Measurements from ENCODE around the gene RAB23.

RAB23 gene

GRCh38 chr6:57221936-57222742, at the start of gene RAB23:
Gene RAB23 (minus strand): TSS chr6:57222307. CDS start chr6:57210380, 11,927 bp downstream.
- peak; percentile 70 to 74 for DNase-seq (ENCODE audit: low read depth in 2 of 2)

- DNase-seq (ENCODE audit: low read depth in 2 of 2): no peak
These were observed 46.2 kb upstream of the RAB23 start for GRCh38 chr6:57268294-57268640.

DNA sequence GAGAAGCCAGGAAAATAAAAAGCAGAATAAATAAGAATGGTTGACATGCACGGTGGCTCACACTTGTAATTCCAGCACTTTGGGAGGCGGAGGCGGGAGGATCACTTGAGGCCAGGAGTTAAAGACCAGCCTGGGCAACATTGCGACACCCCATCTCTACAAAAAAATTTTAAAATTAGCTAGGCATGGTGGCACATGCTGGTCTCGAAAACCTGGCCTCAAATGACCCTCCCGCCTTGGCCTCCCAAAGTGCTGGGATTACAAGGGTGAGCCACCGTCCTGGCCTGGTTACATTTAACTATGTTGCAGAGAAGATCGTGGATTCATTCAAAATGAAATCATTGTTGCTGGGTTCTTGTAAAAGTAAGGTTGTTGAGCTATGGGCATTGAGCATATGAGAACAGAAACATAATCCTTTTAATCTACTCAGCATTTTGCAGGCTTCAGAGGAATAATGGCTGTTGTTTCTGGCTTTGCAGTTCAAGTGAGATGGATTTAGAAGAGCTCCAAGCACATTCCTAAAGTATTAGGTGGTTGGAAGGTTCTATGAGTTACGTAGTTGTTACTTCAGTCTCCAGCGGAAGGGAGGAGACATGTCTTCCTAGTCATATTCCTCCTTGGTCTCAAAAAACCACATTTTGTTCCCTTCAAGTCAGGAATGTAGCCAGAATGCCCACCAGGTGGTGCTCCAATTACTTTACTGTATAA, 45.6 kb upstream of the RAB23 start:
- peak; percentile 98 for DNase-seq (ENCODE audit: low read depth in 2 of 2)

GRCh38 chr6:57265755-57266221, 43.7 kb upstream of the RAB23 start:
- DNase-seq (ENCODE audit: low read depth in 2 of 2): no peak

GRCh38 chr6:57263739-57264138, 41.6 kb upstream of the RAB23 start:
- DNase-seq (ENCODE audit: low read depth in 2 of 2): no peak

DNA sequence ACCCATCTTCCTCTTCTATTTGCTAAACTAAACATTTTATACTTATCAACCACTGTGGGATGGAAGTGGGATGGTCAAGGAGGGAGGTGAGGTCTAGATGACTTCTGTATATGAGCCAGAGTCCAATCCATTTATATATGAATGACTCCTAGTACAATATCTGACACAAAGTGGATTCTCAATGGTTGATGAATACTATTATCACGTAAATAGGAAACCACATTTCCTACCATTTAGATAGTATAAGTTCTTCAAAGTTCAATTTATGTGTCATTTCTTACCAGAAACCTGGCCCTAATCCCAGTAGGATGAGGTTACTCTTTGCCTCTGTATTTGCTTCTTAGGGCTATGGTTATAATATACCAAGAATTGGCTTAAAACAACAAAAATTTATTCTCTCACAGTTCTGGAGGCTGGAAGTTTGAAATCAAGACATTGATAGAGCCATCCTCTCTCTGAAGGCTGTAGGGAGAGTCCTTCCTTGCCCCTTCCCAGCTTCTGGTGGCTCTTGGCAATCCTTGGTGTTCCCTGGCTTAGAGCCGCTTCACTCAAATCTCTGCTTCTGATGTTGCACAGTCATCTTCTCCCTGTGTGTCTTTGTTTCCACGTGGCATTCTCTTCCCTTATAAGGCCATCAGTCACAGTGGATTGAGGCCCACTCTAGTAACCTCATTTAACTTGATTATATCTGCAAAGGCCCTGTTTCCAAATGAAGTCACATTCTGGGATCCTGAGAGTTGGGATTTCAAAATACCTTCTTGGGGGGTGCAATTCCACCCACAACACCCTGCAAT, 41.0 kb upstream of the RAB23 start:
- peak; percentile 90 for DNase-seq (ENCODE audit: low read depth in 2 of 2)

DNA sequence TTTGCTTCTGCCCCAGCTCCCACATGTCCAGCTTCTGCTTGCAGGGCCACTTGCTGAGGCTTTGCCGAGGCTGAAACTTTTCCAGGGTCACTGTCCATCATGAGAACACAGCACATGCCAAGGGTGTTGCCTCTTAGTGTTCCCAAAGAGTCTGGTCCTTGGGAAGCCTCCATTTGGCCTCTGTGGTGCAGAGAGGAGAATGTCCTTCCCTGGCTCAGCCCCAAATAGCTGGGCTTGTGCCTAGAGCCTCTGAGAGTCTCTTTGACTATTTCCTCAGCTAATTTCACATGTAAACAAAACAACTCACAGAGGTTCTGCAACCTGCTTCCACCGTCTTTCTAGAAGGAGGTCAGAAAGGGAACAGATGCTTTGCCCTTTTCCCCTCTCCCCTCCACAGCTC, 40.4 kb upstream of the RAB23 start:
- DNase-seq (ENCODE audit: low read depth in 2 of 2): no peak

- DNase-seq (ENCODE audit: low read depth in 2 of 2): no peak
These were observed 39.8 kb upstream of the RAB23 start for GRCh38 chr6:57261926-57262325.

DNA sequence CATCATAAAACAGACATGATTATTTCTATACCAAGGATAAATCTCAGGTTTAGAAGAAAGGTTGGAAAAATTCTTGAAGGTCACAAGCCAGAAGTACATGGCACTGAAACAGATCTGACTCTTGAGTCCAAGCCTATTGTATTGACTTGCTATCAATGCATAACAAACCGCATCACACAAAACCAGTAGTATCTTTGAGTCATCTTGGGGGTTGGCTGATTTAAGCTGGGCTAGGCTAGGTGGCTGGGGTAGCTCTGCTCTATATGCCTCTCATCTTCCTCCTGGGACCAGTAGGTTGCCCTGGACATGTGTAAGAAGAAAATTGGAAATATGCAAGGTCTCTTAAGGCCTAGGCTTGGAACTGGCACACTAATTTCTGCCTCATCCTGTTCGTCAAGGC, 37.0 kb upstream of the RAB23 start:
- DNase-seq (ENCODE audit: low read depth in 2 of 2): no peak

DNA sequence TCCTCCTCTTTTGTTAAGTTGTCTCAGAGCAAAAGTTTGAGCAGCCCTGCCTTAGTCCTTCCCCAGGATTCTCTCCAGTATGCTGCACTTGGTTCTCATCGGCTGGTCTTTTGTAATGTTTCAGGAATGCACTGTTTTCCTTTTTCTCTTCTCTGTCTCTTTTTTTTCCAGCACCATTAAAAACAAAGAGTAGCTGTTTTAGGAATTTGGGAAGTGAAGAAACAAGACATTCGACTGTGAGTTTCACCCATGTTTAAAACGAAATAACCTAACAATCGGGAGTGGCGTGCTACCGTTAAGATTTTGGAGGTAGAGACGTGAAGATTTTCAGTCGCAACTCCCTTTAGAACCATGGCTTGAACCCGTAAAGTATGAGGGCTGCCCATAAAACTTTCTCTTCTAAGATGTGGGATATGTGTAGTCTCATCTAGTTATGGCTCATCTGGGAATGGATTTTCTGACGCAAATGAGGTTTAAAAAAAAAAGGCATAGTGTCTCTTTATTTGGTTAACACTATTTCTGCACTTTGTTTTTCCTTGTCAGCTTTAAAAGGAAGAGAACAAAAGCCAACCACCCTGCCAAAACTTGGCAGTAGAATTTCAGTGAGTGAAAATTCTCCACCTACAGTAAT, 35.9 kb upstream of the RAB23 start:
- DNase-seq (ENCODE audit: low read depth in 2 of 2): peak; percentile 62 to 68

GRCh38 chr6:57256541-57256940, 34.4 kb upstream of the RAB23 start:
- no peak for DNase-seq (ENCODE audit: low read depth in 2 of 2)

- no peak for DNase-seq (ENCODE audit: low read depth in 2 of 2)
These were observed 33.5 kb upstream of the RAB23 start for GRCh38 chr6:57255451-57256169.

DNA sequence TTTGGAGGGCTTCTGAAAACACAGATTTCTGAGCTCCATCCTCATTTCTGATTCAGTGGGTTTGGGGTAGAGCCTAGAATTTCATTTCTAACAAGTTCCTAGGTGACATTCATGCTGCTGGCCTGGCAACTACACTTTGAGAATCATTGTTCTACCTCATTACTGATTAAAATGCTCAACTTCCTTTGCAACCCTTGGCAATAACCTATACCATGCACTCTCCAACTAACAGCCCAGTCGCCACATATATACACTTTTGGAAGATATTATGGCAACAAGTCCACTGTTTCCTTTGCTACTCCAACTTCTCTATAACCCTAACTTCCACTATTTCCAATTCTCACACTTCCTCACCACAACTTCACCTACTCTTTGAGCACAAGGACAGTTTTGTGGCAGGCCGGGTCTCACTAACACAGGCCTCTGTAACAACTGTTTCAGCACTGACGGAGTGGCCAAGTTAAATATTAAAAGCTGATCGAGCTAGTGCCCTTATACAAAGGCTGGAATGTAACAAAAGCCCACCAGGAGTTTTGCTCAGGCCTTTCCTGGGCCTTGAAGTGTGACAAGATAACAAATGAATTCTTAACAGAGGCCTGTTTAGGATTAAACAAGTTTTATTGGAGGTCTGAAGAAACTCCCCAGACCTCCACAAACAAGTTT, 32.1 kb upstream of the RAB23 start:
- DNase-seq (ENCODE audit: low read depth in 2 of 2): no peak

DNA sequence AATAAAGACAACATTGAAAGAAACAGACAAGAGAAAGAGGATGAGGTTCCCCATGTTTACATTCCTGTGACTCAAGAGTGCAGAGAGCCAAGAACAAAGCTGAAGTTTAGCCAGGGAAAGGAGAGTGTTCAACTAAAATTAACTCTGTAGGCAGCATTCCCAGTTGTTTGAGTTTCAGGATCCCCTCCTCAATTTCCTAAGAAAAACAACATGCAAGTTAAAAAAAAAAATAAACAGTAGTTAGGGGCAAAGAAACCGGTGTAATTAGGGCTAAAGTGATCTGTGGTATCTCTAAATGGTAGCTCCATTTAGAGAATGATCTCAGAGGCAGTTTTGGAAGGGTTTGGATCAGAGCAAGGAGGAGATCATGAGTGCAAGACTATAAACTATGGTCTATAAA, 30.9 kb upstream of the RAB23 start:
- DNase-seq (ENCODE audit: low read depth in 2 of 2): no peak

- DNase-seq (ENCODE audit: low read depth in 2 of 2): no peak
These were observed 30.0 kb upstream of the RAB23 start for GRCh38 chr6:57252137-57252536.

GRCh38 chr6:57250348-57250747, 28.2 kb upstream of the RAB23 start:
- no peak for DNase-seq (ENCODE audit: low read depth in 2 of 2)

GRCh38 chr6:57248311-57248895, 26.3 kb upstream of the RAB23 start:
- no peak for DNase-seq (ENCODE audit: low read depth in 2 of 2)

- DNase-seq (ENCODE audit: low read depth in 2 of 2): no peak
These were observed 25.5 kb upstream of the RAB23 start for GRCh38 chr6:57247603-57248002.

GRCh38 chr6:57246307-57246706, 24.2 kb upstream of the RAB23 start:
- DNase-seq (ENCODE audit: low read depth in 2 of 2): no peak

- DNase-seq (ENCODE audit: low read depth in 2 of 2): no peak
These were observed 21.8 kb upstream of the RAB23 start for GRCh38 chr6:57243954-57244353.

Data from fibroblast of skin of left quadriceps (primary cell).